Epithelial cell of proximal tubule (primary cell): ENCODE data around the gene TREX2. TPM values are rescaled to one million over a fixed set of nuclear protein-coding genes. Genes with fewer than 3 reads are reported as not detected.

Experiments used
- DNase-seq: peaks from one replicate; pipeline ENCODE4 v3.0.0-alpha.2; 2011; ENCODE audit warnings: low read depth
- H3K4me3 ChIP-seq: 2 replicates; pipeline ENCODE4 v1.5.1; 2011; ENCODE audit warnings: low read depth, mild to moderate bottlenecking, low read length
- CTCF ChIP-seq: conservative IDR thresholded peaks from 2 replicates; pipeline ENCODE4 v1.5.1; 2012; ENCODE audit warnings: low read depth, mild to moderate bottlenecking, low read length
- total RNA-seq: library from RNA; depleted of rRNA; stranded (reverse); fragments of >200 nt; gene quantifications from 2 replicates; pipeline ENCODE4 v1.2.3, GENCODE V29; 2015

Gene TREX2
- total RNA-seq, 1 donor from 2014 or later: not detected

- no peak overlapping the region for H3K4me3 ChIP-seq
- DNase-seq: no peak
- no peak for TF ChIP-seq CTCF
These were observed 17.7 kb upstream of the TREX2 start for GRCh38 chrX:153463556-153463955.

- DNase-seq: no peak
- no peak overlapping the region for H3K4me3 ChIP-seq
- TF ChIP-seq CTCF: no peak
These were observed 17.2 kb upstream of the TREX2 start for GRCh38 chrX:153463031-153463430.

- no peak for TF ChIP-seq CTCF
- no peak for DNase-seq
- H3K4me3 ChIP-seq: no peak overlapping the region
These were observed 16.4 kb upstream of the TREX2 start for GRCh38 chrX:153462291-153462690.

GRCh38 chrX:153460826-153461225 is 15.0 kb upstream of the TREX2 start:
- peak; percentile 65 for TF ChIP-seq CTCF
- no peak for DNase-seq
- no peak overlapping the region for H3K4me3 ChIP-seq

GRCh38 chrX:153459986-153460385 is 14.1 kb upstream of the TREX2 start:
- no peak overlapping the region for H3K4me3 ChIP-seq
- no peak for DNase-seq

GRCh38 chrX:153458476-153458875 is 12.6 kb upstream of the TREX2 start:
- DNase-seq: no peak
- no peak overlapping the region for H3K4me3 ChIP-seq
- no peak for TF ChIP-seq CTCF

More at GRCh38 chrX:153459986-153460385, 14.1 kb upstream of the TREX2 start:
- peak; percentile 5 for TF ChIP-seq CTCF

GRCh38 chrX:153457827-153458466 is 12.1 kb upstream of the TREX2 start:
- DNase-seq: no peak
- H3K4me3 ChIP-seq: no peak overlapping the region
- no peak for TF ChIP-seq CTCF
